Left renal cortex interstitium (tissue), 4 donors: ENCODE measurements around the gene NEK10. TPM values are rescaled to one million over a fixed set of nuclear protein-coding genes. Genes with fewer than 3 reads are reported as not detected.
"Not testable (repeated sequence)": the region's sequence is repeated elsewhere in the genome, so short reads cannot be mapped to it uniquely, and the experiment has no call there.

Source experiments
- DNase-seq, 4 donors: peaks; one replicate each; pipeline ENCODE4 v3.0.0-alpha.2; 2013; ENCODE audit warnings: low read depth in 4 of 4, low spot score in 2 of 4, missing footprints in 1 of 4
- polyA plus RNA-seq, 4 donors: library from polyadenylated mRNA; unstranded; fragments of 120-200 nt; gene quantifications; one replicate each; pipeline ENCODE4 v1.2.1, GENCODE V29; 2013; ENCODE audit not compliant: insufficient read length in 4 of 4

NEK10 gene
- polyA plus RNA-seq, 4 donors = 1.2 to 2.3 (median 2.0) TPM

- DNase-seq = no peak
Observed at GRCh38 chr3:27353221-27353620, 16.0 kb downstream of the NEK10 start.

DNA sequence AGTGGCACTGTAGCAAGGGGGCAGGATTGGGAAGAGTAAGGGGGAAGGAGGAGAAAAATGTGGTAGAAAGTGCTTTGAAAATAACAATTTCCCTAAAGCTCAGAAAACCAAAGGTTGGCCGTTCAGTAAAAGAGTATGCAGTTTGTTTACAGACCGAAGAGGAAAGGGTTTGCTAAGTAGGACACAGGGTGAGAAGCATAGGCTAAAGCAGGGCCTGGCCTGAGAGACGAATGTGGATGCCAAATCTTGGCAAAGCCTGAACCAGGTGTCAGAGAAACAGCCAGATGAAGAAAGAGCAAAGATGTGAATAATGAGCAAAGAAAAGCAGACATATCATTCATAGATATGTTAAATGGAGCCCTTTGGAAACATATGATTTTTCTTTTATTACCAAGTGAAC is 17.1 kb downstream of the NEK10 start:
- DNase-seq = no peak

GRCh38 chr3:27349832-27350231 is 19.4 kb downstream of the NEK10 start:
- no peak for DNase-seq

DNA sequence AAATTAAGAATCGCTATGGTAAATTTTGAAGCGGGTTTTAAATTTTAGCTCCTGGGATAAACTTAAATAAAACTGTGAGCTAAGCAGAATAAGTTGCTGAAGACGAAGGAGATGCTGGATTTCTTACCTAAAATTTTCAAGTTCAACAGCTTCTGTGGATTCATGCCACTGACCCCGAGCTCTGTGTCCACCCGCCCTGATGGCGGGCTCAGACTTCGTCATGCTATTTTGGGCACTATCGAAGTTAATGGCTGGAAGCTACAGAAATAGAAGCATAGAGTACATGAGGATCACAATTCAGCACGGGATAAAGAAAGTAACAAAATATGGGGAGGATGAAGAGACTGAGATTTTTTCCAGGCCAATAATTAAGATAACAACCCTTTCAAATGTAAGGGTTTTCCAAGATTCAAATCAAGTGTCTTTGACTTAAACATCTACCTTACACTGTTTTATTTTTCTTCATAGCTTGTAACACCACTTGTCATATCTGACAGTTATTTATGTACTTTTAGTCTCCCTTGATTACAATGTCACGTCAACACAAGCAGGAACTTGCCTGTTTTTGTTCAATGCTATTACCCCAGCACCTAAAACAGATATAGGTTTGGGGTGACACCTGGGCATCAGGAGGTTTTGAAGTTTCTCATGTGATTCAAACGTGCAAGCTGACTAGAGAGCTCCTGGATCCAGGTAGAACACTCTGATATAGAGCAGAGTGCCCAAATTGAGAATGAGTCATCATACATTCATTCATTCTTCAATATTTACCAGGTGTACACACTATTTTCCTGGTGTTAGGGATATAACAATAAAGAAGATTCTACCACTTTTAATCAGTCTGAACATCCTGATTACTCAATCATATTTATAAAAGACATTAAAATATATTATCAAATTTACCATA is 23.0 kb downstream of the NEK10 start:
- no peak for DNase-seq

GRCh38 chr3:27345493-27345892 is 23.7 kb downstream of the NEK10 start:
- DNase-seq = no peak

GRCh38 chr3:27345045-27345444 is 24.1 kb downstream of the NEK10 start:
- no peak for DNase-seq

- DNase-seq = no peak
Observed at GRCh38 chr3:27344192-27344591, 25.0 kb downstream of the NEK10 start.

- no peak for DNase-seq
Observed at GRCh38 chr3:27342267-27342666, 26.9 kb downstream of the NEK10 start.

GRCh38 chr3:27340534-27340933 is 28.6 kb downstream of the NEK10 start:
- DNase-seq = no peak

GRCh38 chr3:27335571-27335970 is 33.6 kb downstream of the NEK10 start:
- DNase-seq = no peak

DNA sequence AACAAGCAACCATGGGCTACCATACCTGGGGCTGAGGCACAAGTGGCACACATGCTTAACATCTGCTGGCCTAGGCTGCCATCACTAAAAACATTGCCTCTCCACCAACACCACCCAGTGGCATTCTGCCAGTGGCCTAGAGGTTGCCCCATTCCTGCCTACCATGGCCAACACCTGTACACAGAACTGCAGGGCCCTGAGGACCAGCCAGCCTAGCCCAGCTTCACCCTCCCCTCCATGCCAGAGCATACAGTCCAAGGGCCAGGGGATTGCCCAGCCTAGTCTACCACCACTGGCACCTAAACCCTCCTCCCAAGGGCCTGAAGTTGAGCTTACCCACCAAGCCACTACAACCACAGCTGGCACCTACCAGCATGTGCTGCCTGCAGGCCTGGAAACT is 35.3 kb downstream of the NEK10 start:
- DNase-seq = no peak

DNA sequence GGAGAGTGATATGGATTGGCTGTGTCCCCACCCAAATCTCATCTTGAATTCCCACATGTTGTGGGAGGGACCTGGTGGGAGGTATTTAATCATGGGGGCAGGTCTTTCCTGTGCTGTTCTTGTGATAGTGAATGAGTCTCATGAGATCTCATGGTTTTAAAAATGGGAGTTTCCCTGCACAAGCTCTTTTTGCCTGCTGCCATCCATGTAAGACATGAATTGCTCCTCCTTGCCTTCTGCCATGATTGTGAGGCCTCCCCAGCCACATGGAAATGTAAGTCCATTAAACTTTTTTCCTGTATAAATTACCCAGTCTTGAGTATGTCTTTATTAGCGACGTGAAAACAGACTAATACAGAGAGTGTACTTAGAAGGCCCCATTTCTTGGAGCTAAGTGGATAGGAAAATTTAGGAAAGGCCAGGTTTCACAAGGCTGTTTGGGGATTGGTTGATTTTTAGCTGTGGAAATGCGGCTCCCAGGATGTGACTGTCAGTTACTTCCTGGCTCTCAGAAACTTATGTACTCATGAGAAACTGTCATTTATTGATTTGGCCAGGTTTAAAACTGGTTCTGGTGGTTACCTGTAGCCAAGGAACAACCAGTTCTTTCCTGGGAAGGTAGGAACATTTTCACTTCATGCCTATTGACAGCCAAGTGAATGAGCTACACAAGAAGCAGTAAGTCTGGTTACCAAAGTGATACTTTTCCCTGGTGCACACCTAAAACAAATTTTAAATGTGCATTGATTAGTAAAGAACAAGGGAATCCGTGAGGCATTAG is 40.0 kb downstream of the NEK10 start:
- DNase-seq = not testable (repeated sequence)

GRCh38 chr3:27326629-27327545 is 42.3 kb downstream of the NEK10 start:
- no peak for DNase-seq

DNA sequence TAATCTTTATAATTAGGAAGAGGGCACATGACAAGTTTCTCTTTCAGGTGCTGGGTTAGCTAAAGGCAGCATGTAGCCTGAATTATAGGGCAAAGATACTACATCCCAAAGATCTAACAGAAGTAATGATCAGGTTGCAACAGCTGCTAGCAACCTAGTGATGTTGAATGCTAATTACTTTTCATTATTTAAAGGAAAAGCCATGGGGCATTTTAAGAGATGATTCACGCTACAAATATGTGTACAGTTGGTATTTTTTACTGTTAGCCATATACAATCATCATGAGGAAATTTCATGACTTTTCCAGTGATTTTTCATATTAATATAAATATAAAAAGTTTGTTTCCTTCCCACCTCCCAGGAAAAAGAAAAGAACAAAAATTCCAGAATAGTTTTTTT is 43.0 kb downstream of the NEK10 start:
- no peak for DNase-seq

DNA sequence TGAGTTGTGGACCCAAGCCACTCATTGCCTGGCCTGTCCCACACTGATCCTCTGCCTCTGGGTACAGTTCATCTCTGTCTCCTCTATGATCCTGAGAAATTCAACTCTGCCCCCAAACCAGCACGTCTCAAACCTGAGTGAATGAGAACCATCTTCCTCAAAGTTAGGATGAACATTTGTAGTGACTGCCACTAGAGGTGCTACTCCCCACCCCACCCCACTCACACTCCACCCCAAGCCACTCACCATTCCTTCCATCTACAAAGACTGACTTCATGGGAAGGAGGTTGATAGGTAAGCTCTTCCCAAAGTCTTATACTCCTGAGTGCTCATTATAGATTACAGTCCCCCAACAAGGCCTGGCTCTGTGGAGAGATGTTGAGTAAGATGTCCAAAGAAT is 43.8 kb downstream of the NEK10 start:
- DNase-seq = no peak

DNA sequence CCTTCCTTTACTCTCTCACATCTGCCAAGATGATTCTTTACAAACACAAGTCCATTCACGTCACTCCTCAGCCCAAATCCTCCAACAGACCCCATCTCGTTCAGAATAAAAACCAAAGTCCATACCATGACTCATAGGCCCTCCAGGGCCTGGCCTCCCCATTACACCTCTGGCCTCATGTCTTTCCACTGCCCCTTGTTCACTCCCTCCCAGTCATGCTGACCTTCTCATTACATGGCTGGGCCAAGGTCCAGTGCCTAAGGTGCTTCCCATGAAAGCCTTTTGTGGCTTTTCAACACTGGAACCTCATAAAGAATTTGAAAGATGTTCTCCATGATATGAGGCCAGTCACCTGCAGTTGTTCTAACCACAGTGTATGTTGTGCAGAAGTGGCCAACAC is 44.5 kb downstream of the NEK10 start:
- no peak for DNase-seq

- no peak for DNase-seq
Observed at GRCh38 chr3:27323087-27323570, 46.1 kb downstream of the NEK10 start.

- DNase-seq = no peak
Observed at GRCh38 chr3:27322634-27323033, 46.5 kb downstream of the NEK10 start.

GRCh38 chr3:27319847-27320526 is 49.2 kb downstream of the NEK10 start:
- no peak for DNase-seq

DNA sequence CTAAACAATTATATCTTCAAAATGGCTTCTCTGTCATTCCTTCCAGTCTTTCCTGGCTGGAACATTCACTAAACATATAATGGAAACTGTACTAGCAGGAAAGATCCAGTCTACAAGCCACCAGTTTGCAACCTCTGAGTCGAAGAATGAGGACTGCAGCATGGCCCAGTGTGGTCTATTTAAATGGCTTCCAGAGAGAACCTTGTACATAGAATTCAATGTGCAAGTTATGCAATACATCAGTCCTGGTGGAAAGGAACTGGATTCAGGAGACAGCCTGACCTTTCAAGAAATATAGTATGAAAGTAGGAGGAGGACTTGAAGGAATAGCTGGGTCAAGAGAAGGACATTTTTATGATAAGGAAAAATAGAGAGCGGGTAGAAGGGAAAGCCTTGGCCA is 49.9 kb downstream of the NEK10 start:
- no peak for DNase-seq
